WTC11 (cell line): Measurements from ENCODE around the gene FMNL2. TPM values are rescaled to one million over a fixed set of nuclear protein-coding genes. Genes with fewer than 3 reads are reported as not detected.

Source experiments
- ATAC-seq: fragments of 200-7000 bp; cut with Tn5 transposase; 2 replicates; pipeline ENCODE4 v1.10.0; 2021; ENCODE audit warnings: mild to moderate bottlenecking, moderate library complexity
- CTCF ChIA-PET: fragments of 300-600 bp; sonication (Branson Sonifier 250); formaldehyde crosslinking; loops from one replicate; lab custom pipeline; 2021; ENCODE audit warnings: antibody characterized with exemption; lab: Charles Lee
- POLR2A ChIA-PET: fragments of 350-600 bp; sonication (Branson Sonifier 250); formaldehyde crosslinking; loops from one replicate; lab custom pipeline; 2021; ENCODE audit warnings: antibody characterized with exemption; lab: Charles Lee
- DNase-seq: peaks from one replicate; pipeline ENCODE4 v3.0.0; 2021; ENCODE audit warnings: low spot score
- H3K27ac Mint-ChIP-seq: 2 replicates; pipeline ENCODE4 v1.8.0; 2021; ENCODE audit warnings: mixed read lengths
- H3K27me3 Mint-ChIP-seq: 2 replicates; pipeline ENCODE4 v1.8.0; 2021; ENCODE audit warnings: low read depth, mild to moderate bottlenecking, moderate library complexity, mixed read lengths
- H3K36me3 Mint-ChIP-seq: 2 replicates; pipeline ENCODE4 v1.8.0; 2021; ENCODE audit warnings: mixed read lengths
- H3K4me1 Mint-ChIP-seq: 2 replicates; pipeline ENCODE4 v1.8.0; 2022; ENCODE audit warnings: mixed read lengths
- H3K4me3 Mint-ChIP-seq: 2 replicates; pipeline ENCODE4 v1.8.0; 2021; ENCODE audit warnings: mild to moderate bottlenecking, moderate library complexity, mixed read lengths
- H3K9me3 Mint-ChIP-seq: 2 replicates; pipeline ENCODE4 v1.8.0; 2021; ENCODE audit warnings: mixed read lengths
- AFF4 ChIP-seq: sonication (generic); formaldehyde crosslinking; IDR thresholded peaks from 2 replicates; pipeline ENCODE4 v1.8.1; 2023; ENCODE audit warnings: mild to moderate bottlenecking, missing genetic modification reagents, borderline replicate concordance
- AR ChIP-seq: fragments of 250-450 bp; sonication (Bioruptor Pico); IDR thresholded peaks from 2 replicates; pipeline ENCODE4 v1.9.0; 2021; ENCODE audit warnings: mild to moderate bottlenecking
- ATF2 ChIP-seq: sonication (generic); formaldehyde crosslinking; IDR thresholded peaks from 2 replicates; pipeline ENCODE4 v1.8.1; 2022; ENCODE audit warnings: low read depth, missing genetic modification reagents, borderline replicate concordance
- CDX4 ChIP-seq: fragments of 250-450 bp; sonication (Bioruptor Pico); IDR thresholded peaks from 2 replicates; pipeline ENCODE4 v1.9.0; 2021; ENCODE audit warnings: moderate library complexity, mild to moderate bottlenecking, inconsistent platforms, borderline replicate concordance
- E2F4 ChIP-seq: sonication (generic); formaldehyde crosslinking; IDR thresholded peaks from 2 replicates; pipeline ENCODE4 v1.8.1; 2022; ENCODE audit warnings: low read depth, mild to moderate bottlenecking, moderate library complexity, missing genetic modification reagents, borderline replicate concordance
- ELF4 ChIP-seq: sonication (generic); formaldehyde crosslinking; IDR thresholded peaks from 2 replicates; pipeline ENCODE4 v1.8.1; 2022; ENCODE audit warnings: low read depth, mild to moderate bottlenecking, moderate library complexity, missing genetic modification reagents
- ERG ChIP-seq: fragments of 250-450 bp; sonication (Bioruptor Pico); IDR thresholded peaks from 2 replicates; pipeline ENCODE4 v1.8.0; 2021; ENCODE audit warnings: mild to moderate bottlenecking
- FOXK1 ChIP-seq: sonication (generic); formaldehyde crosslinking; IDR thresholded peaks from 2 replicates; pipeline ENCODE4 v1.8.0; 2022; ENCODE audit warnings: mild to moderate bottlenecking, moderate library complexity, missing genetic modification reagents
- FOXP1 ChIP-seq: sonication (generic); formaldehyde crosslinking; IDR thresholded peaks from 2 replicates; pipeline ENCODE4 v1.8.0; 2022; ENCODE audit warnings: missing genetic modification reagents, mild to moderate bottlenecking, moderate library complexity, borderline replicate concordance
- NFE2L1 ChIP-seq: sonication (generic); formaldehyde crosslinking; IDR thresholded peaks from 2 replicates; pipeline ENCODE4 v1.8.1; 2023; ENCODE audit warnings: missing genetic modification reagents
- NR2C2 ChIP-seq: sonication (generic); formaldehyde crosslinking; IDR thresholded peaks from 2 replicates; pipeline ENCODE4 v1.8.0; 2022; ENCODE audit warnings: mild to moderate bottlenecking, missing genetic modification reagents
- PRDM15 ChIP-seq: sonication (generic); formaldehyde crosslinking; IDR thresholded peaks from 2 replicates; pipeline ENCODE4 v1.8.0; 2022; ENCODE audit warnings: missing genetic modification reagents
- RORB ChIP-seq: fragments of 250-450 bp; sonication (Bioruptor Pico); IDR thresholded peaks from 2 replicates; pipeline ENCODE4 v1.9.0; 2021; ENCODE audit warnings: mild to moderate bottlenecking
- SMAD3 ChIP-seq: sonication (generic); formaldehyde crosslinking; IDR thresholded peaks from 2 replicates; pipeline ENCODE4 v1.8.0; 2022; ENCODE audit warnings: missing genetic modification reagents, mild to moderate bottlenecking, borderline replicate concordance
- STAT6 ChIP-seq: sonication (generic); formaldehyde crosslinking; conservative IDR thresholded peaks from 2 replicates; pipeline ENCODE4 v1.8.1; 2023; ENCODE audit warnings: mild to moderate bottlenecking, low read depth, missing genetic modification reagents, moderate library complexity
- ZNF138 ChIP-seq: sonication (generic); formaldehyde crosslinking; conservative IDR thresholded peaks from 2 replicates; pipeline ENCODE4 v1.8.1; 2022; ENCODE audit warnings: mild to moderate bottlenecking, moderate library complexity, missing genetic modification reagents
- ZNF263 ChIP-seq: sonication (generic); formaldehyde crosslinking; IDR thresholded peaks from 2 replicates; pipeline ENCODE4 v1.8.1; 2022; ENCODE audit warnings: low read depth, mild to moderate bottlenecking, moderate library complexity, missing genetic modification reagents
- ZNF416 ChIP-seq: fragments of 250-450 bp; sonication (Bioruptor Pico); IDR thresholded peaks from 2 replicates; pipeline ENCODE4 v1.9.0; 2021; ENCODE audit warnings: mild to moderate bottlenecking, inconsistent platforms
- total RNA-seq: library from RNA; stranded (reverse); gene quantifications from 3 replicates; pipeline ENCODE4 v1.2.3, GENCODE V29; 2021

Gene FMNL2
- total RNA-seq, 1 experiment from 2014 or later, result 43.0 TPM

- peaks cover 59% of the 10 kb centered on the region for H3K4me1 Mint-ChIP-seq
- DNase-seq (no peak), ATAC-seq (no peak)
- H3K27ac Mint-ChIP-seq, result peak overlapping the region; percentile 26
- H3K36me3 Mint-ChIP-seq, result peaks cover 10% of the 10 kb centered on the region
- CTCF ChIA-PET, result no interaction called here
- peaks cover 9% of the 10 kb centered on the region for H3K9me3 Mint-ChIP-seq
- no peaks in the 10 kb centered on the region for H3K27me3 Mint-ChIP-seq
- H3K4me3 Mint-ChIP-seq, result peak overlapping the region; percentile 38
- POLR2A ChIA-PET, result no interaction called here
- TF ChIP-seq AR, result no peak
- no peak for TF ChIP-seq PRDM15
- TF ChIP-seq FOXP1 (CRISPR knock-in tag), result no peak
- no peak for TF ChIP-seq AFF4 (CRISPR knock-in tag)
- TF ChIP-seq NR2C2, result no peak
- no peak for TF ChIP-seq ERG (CRISPR knock-in tag)
- no peak for TF ChIP-seq ATF2 (CRISPR knock-in tag)
- no peak for TF ChIP-seq ZNF416
- TF ChIP-seq NFE2L1 (CRISPR knock-in tag), result no peak
- TF ChIP-seq ZNF138, result no peak
- TF ChIP-seq ELF4, result no peak
- TF ChIP-seq E2F4, result no peak
- TF ChIP-seq ZNF263 (CRISPR knock-in tag), result no peak
- no peak for TF ChIP-seq SMAD3
- TF ChIP-seq RORB, result no peak
- TF ChIP-seq FOXK1, result no peak
- TF ChIP-seq CDX4 (CRISPR knock-in tag), result no peak
- no peak for TF ChIP-seq STAT6
Measured at GRCh38 chr2:152501666-152502065, 166.7 kb downstream of the FMNL2 start.
